OCI-LY7 (cell line): Measurements from ENCODE around the gene MTCP1. TPM values are rescaled to one million over a fixed set of nuclear protein-coding genes. Genes with fewer than 3 reads are reported as not detected.
A peak's percentile ranks its signal among the peaks of the same experiment; 100 is the strongest.

Source experiments
- BruUV-seq: library from RNA; stranded (reverse); fragments of 400-500 nt; replicated peaks from 2 replicates; lab custom pipeline; 2021; lab: Mats Ljungman, UMichigan
- CTCF ChIA-PET: fragments of 300-600 bp; sonication (Branson Sonifier 250); formaldehyde crosslinking; loops from one replicate; lab custom pipeline; 2022; ENCODE audit warnings: antibody characterized with exemption; ENCODE audit not compliant: unreplicated experiment; lab: Charles Lee
- POLR2A ChIA-PET: fragments of 300-600 bp; sonication (Branson Sonifier 250); formaldehyde crosslinking; loops from one replicate; lab custom pipeline; 2022; ENCODE audit warnings: antibody characterized with exemption; lab: Charles Lee
- DNase-seq: peaks from one replicate; pipeline ENCODE4 v3.0.0-alpha.2; 2015; ENCODE audit warnings: low spot score
- H2AFZ ChIP-seq: fragments of 200-600 bp; sonication (generic), shearing (Covaris generic); 2 replicates; pipeline ENCODE4 v1.6.1; 2014; ENCODE audit warnings: mild to moderate bottlenecking, antibody characterized with exemption, low read length, moderate library complexity
- H3K27ac ChIP-seq: fragments of 200-600 bp; sonication (generic); 2 replicates; pipeline ENCODE4 v1.5.1; 2014; ENCODE audit warnings: mixed run types, low read depth, mild to moderate bottlenecking, moderate library complexity, low read length, inconsistent platforms; ENCODE audit not compliant: poor library complexity, severe bottlenecking
- H3K36me3 ChIP-seq: fragments of 200-600 bp; sonication (generic); 2 replicates; pipeline ENCODE4 v1.6.1; 2014; ENCODE audit warnings: mild to moderate bottlenecking, antibody characterized with exemption, low read length, moderate library complexity, mixed read lengths; ENCODE audit not compliant: insufficient read depth
- H3K4me1 ChIP-seq: fragments of 200-600 bp; sonication (generic); 2 replicates; pipeline ENCODE4 v1.5.1; 2014; ENCODE audit warnings: mild to moderate bottlenecking, low read length; ENCODE audit not compliant: insufficient read depth, poor library complexity, severe bottlenecking
- H3K4me2 ChIP-seq: fragments of 200-600 bp; sonication (generic); 2 replicates; pipeline ENCODE4 v1.6.1; 2014; ENCODE audit warnings: mild to moderate bottlenecking, low read length
- H3K4me3 ChIP-seq: fragments of 200-600 bp; sonication (generic); 2 replicates; pipeline ENCODE4 v1.5.1; 2014; ENCODE audit warnings: mild to moderate bottlenecking, low read depth, low read length; ENCODE audit not compliant: poor library complexity, severe bottlenecking
- H3K79me2 ChIP-seq: fragments of 200-600 bp; sonication (generic); 2 replicates; pipeline ENCODE4 v1.6.1; 2016; ENCODE audit warnings: low read depth, mild to moderate bottlenecking, low read length, moderate library complexity, mixed read lengths; ENCODE audit not compliant: insufficient read depth
- H3K9me2 ChIP-seq: fragments of 200-600 bp; sonication (generic); 2 replicates; pipeline ENCODE4 v1.6.1; 2016; ENCODE audit warnings: mild to moderate bottlenecking, low read length, mixed read lengths; ENCODE audit not compliant: insufficient read depth
- H3K9me3 ChIP-seq: fragments of 200-600 bp; sonication (generic); 2 replicates; pipeline ENCODE4 v1.6.1; 2014; ENCODE audit warnings: mild to moderate bottlenecking, mixed run types, low read length, mixed read lengths
- H4K20me1 ChIP-seq: fragments of 200-600 bp; sonication (generic); 2 replicates; pipeline ENCODE4 v1.6.1; 2014; ENCODE audit warnings: mild to moderate bottlenecking, antibody characterized with exemption, low read length, moderate library complexity, mixed read lengths; ENCODE audit not compliant: insufficient read depth
- EZH2phosphoT487 ChIP-seq: fragments of 200-600 bp; sonication (generic); IDR thresholded peaks from 2 replicates; pipeline ENCODE4 v1.6.1; 2018; ENCODE audit warnings: low read depth, borderline replicate concordance, mild to moderate bottlenecking, mixed run types, antibody characterized with exemption, low read length, moderate library complexity, mixed read lengths
- intact Hi-C: fragments of 100-400 bp; cut with micrococcal nuclease; formaldehyde crosslinking; loops from one replicate; pipeline ENCODE4 v1.10.0; 2022; ENCODE audit not compliant: unreplicated experiment
- total RNA-seq, 2 experiments: library from RNA; depleted of rRNA in 1 of 2; stranded (reverse); fragments of >200 nt in 1 of 2; shearing (Covaris generic) in 1 of 2; gene quantifications; 2 replicates each; pipeline ENCODE4 v1.2.3, GENCODE V29; 2014 to 2022
- TF ChIP-seq, protein P1 (sequence below): fragments of 200-600 bp; sonication (generic); conservative IDR thresholded peaks from 2 replicates; pipeline ENCODE4 v1.5.1; 2014; ENCODE audit warnings: mild to moderate bottlenecking, antibody characterized with exemption, low read length, moderate library complexity, mixed read lengths

The MTCP1 gene
- total RNA-seq, 2 experiments from 2014 or later = 16.9 to 39.6 TPM

DNA sequence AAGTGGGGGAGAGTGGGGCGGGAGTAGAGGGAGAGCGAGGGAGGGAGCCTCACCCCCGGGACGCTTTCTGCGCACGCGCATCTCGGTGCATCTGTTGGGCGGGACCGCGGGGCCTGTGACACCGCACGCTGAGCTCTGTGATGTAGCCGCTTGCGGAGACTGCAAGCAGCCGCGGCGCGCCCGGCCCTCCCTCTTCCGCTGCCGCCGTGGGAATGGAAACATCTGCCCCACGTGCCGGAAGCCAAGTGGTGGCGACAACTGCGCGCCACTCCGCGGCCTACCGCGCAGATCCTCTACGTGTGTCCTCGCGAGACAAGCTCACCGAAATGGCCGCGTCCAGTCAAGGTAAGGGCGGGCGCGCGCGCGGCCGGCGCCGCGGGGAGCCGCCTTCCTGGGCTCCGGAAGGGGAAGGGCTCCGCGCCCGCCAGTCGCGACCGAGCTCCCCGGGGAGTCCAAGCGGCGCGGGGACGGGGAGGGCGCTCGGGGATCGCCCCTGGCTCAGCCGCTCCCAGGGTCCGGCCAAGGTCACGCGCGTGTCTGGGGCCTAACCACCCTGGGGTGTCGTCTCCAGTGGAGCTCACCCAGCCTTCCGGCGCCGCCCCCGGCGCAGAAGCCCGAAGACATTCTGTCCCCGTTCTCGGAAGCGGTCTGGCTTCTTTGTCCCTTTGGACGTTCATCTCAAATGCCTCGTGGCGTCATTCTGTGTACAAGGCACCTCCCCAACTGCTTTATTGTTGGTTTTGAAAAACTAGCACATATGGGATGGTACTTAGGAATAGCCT is 44.0 kb downstream of the MTCP1 start, which contains the start of gene FUNDC2:
Gene FUNDC2 (plus strand): TSS at position 118 of the 782 bp plus-strand sequence. CDS start 95 bp downstream, at position 213.
- Histone ChIP-seq H3K4me3 (peak within 1 kb of the TSS; percentile 93), H3K79me2 (peaks cover 41% of the 10 kb centered on the region), H3K36me3 (no peaks in the 10 kb centered on the region), H3K4me1 (peaks cover 9% of the 10 kb centered on the region), H4K20me1 (no peaks in the 10 kb centered on the region), H3K4me2 (peak within 1 kb of the TSS; percentile 80), H3K27ac (peak within 1 kb of the TSS; percentile 95), H3K9me2 (no peaks in the 10 kb centered on the region), H2AFZ (peak within 1 kb of the TSS; percentile 72; the same call in 1 of the 2 replicates), H3K9me3 (no peaks in the 10 kb centered on the region)
- CTCF ChIA-PET = interaction anchor here (0.6 kb wide), 1 partner anchor 36 kb away, joined by 4 read pairs; no protein-coding TSS in a partner anchor
- DNase-seq = peak; percentile 93
- intact Hi-C loops = loop anchor here (1.0 to 5.0 kb wide), 4 partner anchors 44 to 265 kb away; partner anchors contain the start of genes BRCC3, CMC4, DKC1 and MTCP1
- TF ChIP-seq, protein P1, sequence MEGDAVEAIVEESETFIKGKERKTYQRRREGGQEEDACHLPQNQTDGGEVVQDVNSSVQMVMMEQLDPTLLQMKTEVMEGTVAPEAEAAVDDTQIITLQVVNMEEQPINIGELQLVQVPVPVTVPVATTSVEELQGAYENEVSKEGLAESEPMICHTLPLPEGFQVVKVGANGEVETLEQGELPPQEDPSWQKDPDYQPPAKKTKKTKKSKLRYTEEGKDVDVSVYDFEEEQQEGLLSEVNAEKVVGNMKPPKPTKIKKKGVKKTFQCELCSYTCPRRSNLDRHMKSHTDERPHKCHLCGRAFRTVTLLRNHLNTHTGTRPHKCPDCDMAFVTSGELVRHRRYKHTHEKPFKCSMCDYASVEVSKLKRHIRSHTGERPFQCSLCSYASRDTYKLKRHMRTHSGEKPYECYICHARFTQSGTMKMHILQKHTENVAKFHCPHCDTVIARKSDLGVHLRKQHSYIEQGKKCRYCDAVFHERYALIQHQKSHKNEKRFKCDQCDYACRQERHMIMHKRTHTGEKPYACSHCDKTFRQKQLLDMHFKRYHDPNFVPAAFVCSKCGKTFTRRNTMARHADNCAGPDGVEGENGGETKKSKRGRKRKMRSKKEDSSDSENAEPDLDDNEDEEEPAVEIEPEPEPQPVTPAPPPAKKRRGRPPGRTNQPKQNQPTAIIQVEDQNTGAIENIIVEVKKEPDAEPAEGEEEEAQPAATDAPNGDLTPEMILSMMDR = no peak
- TF ChIP-seq EZH2phosphoT487 = no peak
- BruUV-seq = no TSS peak
- POLR2A ChIA-PET = interaction anchor here (0.6 to 1.0 kb wide), 7 partner anchors 37 to 235 kb away, joined by 3 to 4 read pairs (median 3); partner anchors contain the start of genes CMC4 and MTCP1

DNA sequence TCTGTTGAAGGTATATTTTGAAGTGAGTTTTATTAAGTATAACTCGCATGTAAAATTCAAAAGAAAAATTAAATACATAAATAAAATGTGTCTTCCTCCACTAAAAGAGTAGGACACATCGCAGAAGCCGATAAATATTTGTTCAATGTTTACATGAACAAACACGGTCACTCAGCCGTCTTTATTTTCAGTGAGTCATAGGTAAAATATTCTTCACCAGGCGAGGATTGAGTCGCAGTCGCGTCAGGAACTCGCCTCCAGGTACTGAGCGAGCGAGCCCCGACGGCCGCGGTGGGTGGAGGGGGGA is 44.6 kb downstream of the MTCP1 start:
- Histone ChIP-seq H3K79me2 (peaks cover 36% of the 10 kb centered on the region), H3K4me3 (peak overlapping the region; percentile 93), H3K27ac (peak overlapping the region; percentile 95), H4K20me1 (no peaks in the 10 kb centered on the region), H3K9me2 (no peaks in the 10 kb centered on the region), H3K36me3 (no peaks in the 10 kb centered on the region), H2AFZ (peak overlapping the region; percentile 71; the same call in 1 of the 2 replicates), H3K4me1 (peaks cover 9% of the 10 kb centered on the region), H3K4me2 (peak overlapping the region; percentile 63), H3K9me3 (no peaks in the 10 kb centered on the region)
- CTCF ChIA-PET = interaction anchor here (0.6 kb wide), 1 partner anchor 36 kb away, joined by 4 read pairs; no protein-coding TSS in a partner anchor
- DNase-seq = no peak
- POLR2A ChIA-PET = interaction anchor here (0.6 to 1.0 kb wide), 7 partner anchors 37 to 235 kb away, joined by 3 to 4 read pairs (median 3); partner anchors contain the start of genes CMC4 and MTCP1
- BruUV-seq = no TSS peak
- no peak for TF ChIP-seq EZH2phosphoT487
- TF ChIP-seq, protein P1 = no peak
- intact Hi-C loops = loop anchor here (5.0 kb wide), 3 partner anchors 44 to 264 kb away; partner anchors contain the start of genes DKC1 and VBP1
